ENCODE measurements around the gene THADA.
"Not testable (repeated sequence)": the region's sequence is repeated elsewhere in the genome, so short reads cannot be mapped to it uniquely, and the experiment has no call there.

THADA gene

DNA sequence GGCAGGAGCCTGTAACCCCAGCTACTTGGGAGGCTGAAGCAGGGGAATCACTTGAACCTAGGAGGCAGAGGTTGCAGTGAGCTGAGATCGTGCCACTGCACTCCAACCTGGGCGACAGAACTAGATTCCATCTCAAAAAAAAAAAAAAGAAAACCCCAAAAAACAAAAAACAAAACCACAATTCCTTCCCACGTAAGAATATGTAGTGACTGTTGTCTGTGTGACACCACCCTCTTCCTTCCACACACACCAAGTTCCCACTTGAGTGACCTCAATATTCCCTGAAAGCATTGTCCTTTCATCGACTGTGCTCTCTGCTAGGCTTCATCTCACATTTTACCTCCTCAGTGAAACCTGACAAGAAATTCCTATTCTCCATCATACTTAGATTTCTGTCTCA is 8.8 kb upstream of the THADA start:
- Histone ChIP-seq H3K27me3 (ENCODE audit: insufficient read depth, poor library complexity, severe bottlenecking) (no peaks in the 10 kb centered on the region), H3K4me3 (replicated peaks; ENCODE audit: insufficient read depth, low read length) (no peak overlapping the region), H3K27ac (replicated peaks) (no peak overlapping the region)
- no peak for DNase-seq (ENCODE audit: low read depth in 1 of 2, low spot score in 1 of 2)
- TF ChIP-seq CTCF (IDR thresholded peaks at IDR 0.05; ENCODE audit: insufficient read depth, low read length): no peak
- no peak for TF ChIP-seq POLR2AphosphoS5 (IDR thresholded peaks at IDR 0.05; ENCODE audit: low read depth)
- no peak for TF ChIP-seq GABPA (IDR thresholded peaks at IDR 0.05; ENCODE audit: low read depth)
- TF ChIP-seq SPI1 (IDR thresholded peaks at IDR 0.05; ENCODE audit: borderline replicate concordance, low read depth): no peak
- TF ChIP-seq, protein P1, sequence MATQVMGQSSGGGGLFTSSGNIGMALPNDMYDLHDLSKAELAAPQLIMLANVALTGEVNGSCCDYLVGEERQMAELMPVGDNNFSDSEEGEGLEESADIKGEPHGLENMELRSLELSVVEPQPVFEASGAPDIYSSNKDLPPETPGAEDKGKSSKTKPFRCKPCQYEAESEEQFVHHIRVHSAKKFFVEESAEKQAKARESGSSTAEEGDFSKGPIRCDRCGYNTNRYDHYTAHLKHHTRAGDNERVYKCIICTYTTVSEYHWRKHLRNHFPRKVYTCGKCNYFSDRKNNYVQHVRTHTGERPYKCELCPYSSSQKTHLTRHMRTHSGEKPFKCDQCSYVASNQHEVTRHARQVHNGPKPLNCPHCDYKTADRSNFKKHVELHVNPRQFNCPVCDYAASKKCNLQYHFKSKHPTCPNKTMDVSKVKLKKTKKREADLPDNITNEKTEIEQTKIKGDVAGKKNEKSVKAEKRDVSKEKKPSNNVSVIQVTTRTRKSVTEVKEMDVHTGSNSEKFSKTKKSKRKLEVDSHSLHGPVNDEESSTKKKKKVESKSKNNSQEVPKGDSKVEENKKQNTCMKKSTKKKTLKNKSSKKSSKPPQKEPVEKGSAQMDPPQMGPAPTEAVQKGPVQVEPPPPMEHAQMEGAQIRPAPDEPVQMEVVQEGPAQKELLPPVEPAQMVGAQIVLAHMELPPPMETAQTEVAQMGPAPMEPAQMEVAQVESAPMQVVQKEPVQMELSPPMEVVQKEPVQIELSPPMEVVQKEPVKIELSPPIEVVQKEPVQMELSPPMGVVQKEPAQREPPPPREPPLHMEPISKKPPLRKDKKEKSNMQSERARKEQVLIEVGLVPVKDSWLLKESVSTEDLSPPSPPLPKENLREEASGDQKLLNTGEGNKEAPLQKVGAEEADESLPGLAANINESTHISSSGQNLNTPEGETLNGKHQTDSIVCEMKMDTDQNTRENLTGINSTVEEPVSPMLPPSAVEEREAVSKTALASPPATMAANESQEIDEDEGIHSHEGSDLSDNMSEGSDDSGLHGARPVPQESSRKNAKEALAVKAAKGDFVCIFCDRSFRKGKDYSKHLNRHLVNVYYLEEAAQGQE (IDR thresholded peaks at IDR 0.05; ENCODE audit: insufficient replicate concordance, low read depth): no peak

DNA sequence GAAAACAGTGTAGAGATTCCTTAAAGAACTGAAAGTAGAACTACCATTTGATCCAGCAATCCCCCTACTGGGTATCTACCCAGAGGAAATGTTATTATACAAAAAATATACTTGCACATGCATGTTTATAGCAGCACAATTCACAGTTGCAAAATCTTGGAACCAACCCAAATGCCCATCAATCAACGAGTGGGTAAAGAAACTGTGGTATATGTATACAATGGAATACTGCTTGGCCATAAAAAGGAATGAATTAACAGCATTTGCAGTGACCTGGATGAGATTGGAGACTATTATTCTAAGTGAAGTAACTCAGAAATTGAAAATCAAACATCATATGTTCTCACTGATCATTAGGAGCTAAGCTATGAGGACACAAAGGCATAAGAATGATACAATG is 4.8 kb upstream of the THADA start:
- not testable (repeated sequence) for H3K4me3 ChIP-seq (replicated peaks; ENCODE audit: insufficient read depth, low read length); H3K27ac ChIP-seq (replicated peaks); H3K27me3 ChIP-seq (ENCODE audit: insufficient read depth, poor library complexity, severe bottlenecking); DNase-seq (ENCODE audit: low read depth in 1 of 2, low spot score in 1 of 2)

GRCh38 chr2:43594875-43595274 is 963 bp downstream of the THADA start:
- TF ChIP-seq CTCF (IDR thresholded peaks at IDR 0.05; ENCODE audit: insufficient read depth, low read length) (no peak), GABPA (IDR thresholded peaks at IDR 0.05; ENCODE audit: low read depth) (no peak), POLR2AphosphoS5 (IDR thresholded peaks at IDR 0.05; ENCODE audit: low read depth) (no peak), SPI1 (IDR thresholded peaks at IDR 0.05; ENCODE audit: borderline replicate concordance, low read depth) (no peak)
- TF ChIP-seq, protein P1 (IDR thresholded peaks at IDR 0.05; ENCODE audit: insufficient replicate concordance, low read depth): no peak
- no peaks in the 10 kb centered on the region for H3K27me3 ChIP-seq (ENCODE audit: insufficient read depth, poor library complexity, severe bottlenecking)
- H3K27ac ChIP-seq (replicated peaks): peak overlapping the region; percentile 98
- no peak for DNase-seq (ENCODE audit: low read depth in 1 of 2, low spot score in 1 of 2)
- peak overlapping the region; percentile 93 for H3K4me3 ChIP-seq (replicated peaks; ENCODE audit: insufficient read depth, low read length)

DNA sequence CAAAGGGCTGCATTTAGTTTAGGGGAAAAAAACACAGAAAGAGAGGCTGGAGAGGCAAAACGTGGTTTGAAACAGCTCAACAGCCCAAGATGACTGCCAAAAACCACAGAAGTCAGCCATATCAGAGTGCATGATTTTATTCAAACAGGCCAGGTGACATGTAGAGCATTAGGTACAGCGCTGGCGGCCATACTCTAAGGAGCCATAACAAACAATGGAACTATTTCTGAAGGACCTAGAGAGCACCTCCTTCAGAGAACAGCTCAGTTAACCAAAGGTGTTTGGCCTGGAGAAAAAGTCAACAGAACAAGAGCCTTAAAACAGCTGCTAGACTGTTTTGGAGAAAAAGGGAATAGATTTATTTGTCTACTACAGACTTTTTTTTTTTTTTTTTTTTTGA is 2.6 kb downstream of the THADA start:
- no peak for DNase-seq (ENCODE audit: low read depth in 1 of 2, low spot score in 1 of 2)
- no peak overlapping the region for H3K27ac ChIP-seq (replicated peaks)
- H3K27me3 ChIP-seq (ENCODE audit: insufficient read depth, poor library complexity, severe bottlenecking): no peaks in the 10 kb centered on the region
- no peak for TF ChIP-seq CTCF (IDR thresholded peaks at IDR 0.05; ENCODE audit: insufficient read depth, low read length)
- no peak for TF ChIP-seq GABPA (IDR thresholded peaks at IDR 0.05; ENCODE audit: low read depth)
- TF ChIP-seq, protein P1 (IDR thresholded peaks at IDR 0.05; ENCODE audit: insufficient replicate concordance, low read depth): no peak
- TF ChIP-seq SPI1 (IDR thresholded peaks at IDR 0.05; ENCODE audit: borderline replicate concordance, low read depth): no peak
- TF ChIP-seq POLR2AphosphoS5 (IDR thresholded peaks at IDR 0.05; ENCODE audit: low read depth): no peak
- no peak overlapping the region for H3K4me3 ChIP-seq (replicated peaks; ENCODE audit: insufficient read depth, low read length)

Data from HL-60 (cell line).